Duodenal mucosa (tissue), 2 donors: ENCODE results near the gene GRK2.

Source experiments
- H3K27ac ChIP-seq: one replicate; pipeline ENCODE4 v1.7.0; 2013; ENCODE audit warnings: low read depth, low read length
- H3K27me3 ChIP-seq, 2 donors: one replicate each; pipeline ENCODE4 v1.7.0; 2013; ENCODE audit warnings: low read length in 2 of 2, control low read depth in 1 of 2; ENCODE audit not compliant: insufficient read depth in 2 of 2, control insufficient read depth in 1 of 2
- H3K36me3 ChIP-seq, 2 donors: one replicate each; pipeline ENCODE4 v1.7.0; 2013; ENCODE audit warnings: low read length in 2 of 2, control low read depth in 1 of 2; ENCODE audit not compliant: insufficient read depth in 2 of 2, control insufficient read depth in 1 of 2
- H3K4me1 ChIP-seq, 2 donors: one replicate each; pipeline ENCODE4 v1.7.0; 2013; ENCODE audit warnings: low read length in 2 of 2, control low read depth in 1 of 2; ENCODE audit not compliant: insufficient read depth in 2 of 2, control insufficient read depth in 1 of 2
- H3K4me3 ChIP-seq, 2 donors: one replicate each; pipeline ENCODE4 v1.7.0; 2013; ENCODE audit warnings: low read length in 2 of 2, low read depth in 1 of 2
- H3K9ac ChIP-seq, 2 donors: one replicate each; pipeline ENCODE4 v1.7.0; 2013; ENCODE audit warnings: low read length in 2 of 2, low read depth in 1 of 2
- H3K9me3 ChIP-seq, 2 donors: one replicate each; pipeline ENCODE4 v1.7.0; 2013; ENCODE audit warnings: low read length in 2 of 2, control low read depth in 1 of 2; ENCODE audit not compliant: control insufficient read depth in 1 of 2

GRK2 gene

DNA sequence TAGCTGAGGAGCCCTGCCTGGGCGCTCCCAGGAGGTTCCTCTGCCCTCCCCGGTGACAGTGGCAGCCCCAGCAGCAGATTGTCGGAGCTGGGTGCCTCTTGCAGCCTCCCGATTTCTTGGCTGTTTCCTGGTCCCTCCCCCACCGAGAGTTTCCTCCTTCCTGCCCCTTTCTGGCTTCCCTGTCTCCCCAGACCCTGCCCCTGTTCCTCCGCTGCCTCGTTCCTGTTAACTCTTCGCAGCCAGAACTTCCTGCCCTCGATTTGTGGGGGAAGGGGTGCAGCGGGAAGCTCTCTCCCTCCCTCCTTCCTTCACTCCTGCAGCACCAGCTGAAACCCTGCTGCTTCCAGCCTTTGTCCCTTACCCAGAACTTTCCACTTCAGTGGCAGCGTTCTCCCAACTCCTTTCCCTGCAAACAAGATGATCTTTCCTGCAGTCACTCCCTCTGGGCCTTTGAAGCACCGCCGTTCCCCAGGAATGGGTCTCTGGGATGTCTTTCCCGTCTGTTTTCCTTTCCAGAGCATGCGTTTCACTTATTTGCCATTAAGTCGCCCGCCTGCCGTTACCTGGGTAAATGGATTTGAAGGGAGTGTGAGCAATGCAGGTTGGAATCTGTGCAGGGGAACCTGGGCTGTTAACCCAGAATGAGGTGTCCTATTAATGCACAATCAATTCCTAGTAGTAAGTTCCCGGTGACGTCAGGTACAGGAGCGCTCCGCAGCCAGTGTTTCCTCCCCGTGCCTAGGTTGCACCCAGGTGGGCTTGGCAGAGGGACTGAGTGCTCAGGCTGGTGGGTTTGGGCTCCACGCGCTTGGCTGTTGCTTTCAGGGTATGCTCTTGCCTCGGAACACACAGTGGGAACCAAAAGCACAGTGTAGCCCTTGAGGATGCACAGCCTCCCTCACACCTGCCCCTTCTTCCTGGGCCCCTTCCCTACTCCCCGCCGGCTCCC is 4.3 kb downstream of the GRK2 start:
- no peaks in the 10 kb centered on the region for H3K9me3 ChIP-seq
- peaks cover 69 to 88% of the 10 kb centered on the region in 2 donors for H3K4me1 ChIP-seq
- H3K27me3 ChIP-seq, result no peaks in the 10 kb centered on the region
- H3K36me3 ChIP-seq, result peaks cover 10 to 33% of the 10 kb centered on the region in 2 donors
- H3K9ac ChIP-seq, result peak overlapping the region; percentile 33 to 58
- H3K27ac ChIP-seq, result peak overlapping the region; percentile 61
- H3K4me3 ChIP-seq, result peak overlapping the region; percentile 79 to 94

DNA sequence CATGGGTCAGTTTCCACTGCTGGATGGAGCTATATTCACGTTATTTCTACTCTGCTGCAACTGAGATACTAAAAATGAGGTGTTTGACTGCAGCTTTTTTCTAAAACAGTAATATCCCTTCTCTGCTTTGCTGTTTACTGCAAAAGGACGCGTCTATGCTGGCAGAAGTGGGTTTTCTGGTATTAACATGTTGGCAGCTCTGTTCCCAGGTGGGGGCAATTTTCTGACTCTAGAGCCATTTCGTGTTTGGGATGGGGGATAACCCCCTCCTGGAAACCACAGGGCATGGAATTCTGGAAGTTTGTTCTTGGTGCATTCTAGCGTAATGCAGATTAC is 4.9 kb downstream of the GRK2 start:
- H3K4me1 ChIP-seq, result peaks cover 75 to 89% of the 10 kb centered on the region in 2 donors
- no peak overlapping the region for H3K27ac ChIP-seq
- H3K4me3 ChIP-seq, result peak overlapping the region; percentile 79 to 94
- no peaks in the 10 kb centered on the region for H3K9me3 ChIP-seq
- no peak overlapping the region for H3K9ac ChIP-seq
- no peaks in the 10 kb centered on the region for H3K27me3 ChIP-seq
- H3K36me3 ChIP-seq, result peaks cover 10 to 37% of the 10 kb centered on the region in 2 donors

DNA sequence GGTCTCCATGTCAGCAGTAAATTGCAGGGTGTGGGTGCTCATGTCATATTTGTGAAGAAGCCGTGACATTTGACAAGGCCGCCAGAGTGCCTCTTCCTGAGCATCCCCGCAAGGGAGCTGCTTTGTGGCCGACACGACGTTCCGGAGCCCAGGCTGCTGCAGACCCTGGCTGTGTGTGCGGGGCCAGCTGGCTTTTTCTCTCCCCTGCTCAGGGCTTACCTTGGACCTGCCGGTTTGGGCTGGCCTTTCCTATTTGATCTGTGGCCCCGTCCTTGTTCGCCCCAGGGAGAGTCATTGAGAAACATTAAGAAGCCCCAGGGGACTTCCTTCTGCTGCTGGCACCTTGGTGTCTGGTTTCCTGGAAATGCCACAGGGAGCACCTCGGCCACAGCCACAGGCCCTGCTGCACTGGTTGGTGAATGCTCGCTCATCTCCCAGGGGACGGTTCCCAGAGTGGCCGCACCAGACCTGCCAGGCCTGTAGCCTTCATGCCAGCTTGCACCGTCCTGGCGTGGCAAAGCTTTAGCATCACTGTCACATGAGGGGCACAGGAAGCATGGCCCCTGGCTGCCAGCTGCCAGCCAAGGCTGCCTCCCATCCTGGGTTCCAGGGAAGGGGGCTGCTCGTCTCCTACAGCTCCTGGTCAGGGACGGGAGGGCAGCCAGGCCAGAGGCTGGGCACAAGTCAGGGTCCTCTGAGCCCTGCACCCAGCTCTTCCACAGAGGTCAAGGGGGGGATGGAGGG is 5.4 kb downstream of the GRK2 start:
- Histone ChIP-seq H3K27ac (peak overlapping the region; percentile 23), H3K9ac (peak overlapping the region in 1 of 2 donors; percentile 45), H3K4me3 (peak overlapping the region; percentile 79 to 94)

GRCh38 chr11:67272327-67273259 is 6.3 kb downstream of the GRK2 start:
- Histone ChIP-seq H3K4me3 (peak overlapping the region; percentile 41 to 94), H3K36me3 (peaks cover 10 to 37% of the 10 kb centered on the region in 2 donors), H3K9ac (peak overlapping the region in 1 of 2 donors; percentile 57), H3K27me3 (no peaks in the 10 kb centered on the region), H3K4me1 (peaks cover 87 to 99% of the 10 kb centered on the region in 2 donors), H3K27ac (no peak overlapping the region), H3K9me3 (no peaks in the 10 kb centered on the region)

More for the DNA sequence above, 5.4 kb downstream of the GRK2 start:
- peaks cover 81 to 94% of the 10 kb centered on the region in 2 donors for H3K4me1 ChIP-seq
- H3K36me3 ChIP-seq, result peaks cover 10 to 37% of the 10 kb centered on the region in 2 donors
- H3K27me3 ChIP-seq, result no peaks in the 10 kb centered on the region
- no peaks in the 10 kb centered on the region for H3K9me3 ChIP-seq

DNA sequence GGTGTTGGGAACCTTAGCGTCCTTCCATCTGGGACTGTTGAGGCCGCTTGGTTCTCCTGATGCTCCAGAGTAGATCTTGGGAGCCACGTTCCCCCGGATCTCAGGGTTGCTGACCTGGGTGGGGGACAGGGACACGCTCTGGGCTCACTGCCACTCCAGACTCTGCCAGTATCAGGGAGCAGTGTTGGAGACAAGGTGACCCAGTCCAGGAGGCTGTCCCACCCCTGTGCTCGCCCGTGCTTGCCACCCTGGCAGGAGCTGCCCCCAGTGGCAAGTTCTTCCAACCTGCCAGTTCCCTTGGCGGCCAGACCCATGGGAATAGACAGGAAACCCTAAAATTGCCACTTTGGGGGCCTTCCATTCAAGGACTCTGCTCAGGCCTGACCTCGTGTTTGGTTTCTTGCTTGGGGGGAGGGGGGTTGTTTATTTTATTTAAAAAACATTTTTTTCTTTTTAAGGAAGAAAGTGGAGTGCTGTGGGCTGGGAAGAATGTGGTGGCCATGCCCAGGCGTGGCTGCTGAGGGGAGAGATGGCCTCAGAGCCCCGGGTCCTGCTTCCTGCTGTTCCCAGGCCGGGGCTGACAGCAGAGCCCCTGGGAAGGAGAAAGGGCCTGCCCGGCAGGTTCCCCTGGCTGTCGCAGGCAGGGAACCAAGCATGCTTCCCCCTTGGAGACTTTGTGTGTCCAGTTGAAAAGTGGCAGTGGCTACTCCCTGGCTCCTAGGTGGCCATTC is 7.2 kb downstream of the GRK2 start:
- no peaks in the 10 kb centered on the region for H3K9me3 ChIP-seq
- H3K4me3 ChIP-seq, result peak overlapping the region in 1 of 2 donors; percentile 24
- H3K9ac ChIP-seq, result peak overlapping the region in 1 of 2 donors; percentile 57
- H3K27me3 ChIP-seq, result no peaks in the 10 kb centered on the region
- peaks cover 84 to 99% of the 10 kb centered on the region in 2 donors for H3K4me1 ChIP-seq
- H3K36me3 ChIP-seq, result peaks cover 10 to 43% of the 10 kb centered on the region in 2 donors
- H3K27ac ChIP-seq, result no peak overlapping the region

- Histone ChIP-seq H3K27ac (no peak overlapping the region), H3K36me3 (peaks cover 18 to 50% of the 10 kb centered on the region in 2 donors), H3K4me1 (peaks cover 73 to 94% of the 10 kb centered on the region in 2 donors), H3K27me3 (no peaks in the 10 kb centered on the region), H3K9me3 (no peaks in the 10 kb centered on the region), H3K4me3 (no peak overlapping the region), H3K9ac (no peak overlapping the region)
Observed at GRCh38 chr11:67274768-67275605, 8.7 kb downstream of the GRK2 start.

- H3K9me3 ChIP-seq, result no peaks in the 10 kb centered on the region
- H3K36me3 ChIP-seq, result peaks cover 26 to 56% of the 10 kb centered on the region in 2 donors
- H3K27me3 ChIP-seq, result no peaks in the 10 kb centered on the region
- H3K9ac ChIP-seq, result no peak overlapping the region
- H3K27ac ChIP-seq, result peak overlapping the region; percentile 43
- peaks cover 65 to 86% of the 10 kb centered on the region in 2 donors for H3K4me1 ChIP-seq
- H3K4me3 ChIP-seq, result no peak overlapping the region
Observed at GRCh38 chr11:67275606-67276409, 9.5 kb downstream of the GRK2 start.

DNA sequence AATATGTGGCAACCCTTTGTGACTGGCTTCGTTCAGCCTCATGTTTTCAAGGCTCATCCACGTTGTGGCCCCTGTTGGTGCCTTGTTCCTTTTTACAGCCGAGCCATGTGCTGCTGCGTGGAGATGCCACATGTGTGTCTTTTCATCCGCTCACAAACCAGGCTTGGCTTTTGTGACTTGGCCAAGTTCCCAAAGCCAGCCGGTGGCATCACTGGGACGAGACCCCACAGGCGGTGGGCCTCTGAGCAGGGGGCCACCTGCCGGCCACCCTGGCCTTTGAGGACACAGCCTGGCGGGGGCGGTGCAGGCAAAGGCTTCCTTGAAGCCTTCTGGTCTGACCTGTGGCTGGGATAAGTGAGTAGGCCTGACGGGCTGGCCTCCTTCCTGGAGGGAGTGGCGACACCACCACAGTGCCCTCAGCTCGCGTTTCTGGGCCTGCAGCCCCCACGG is 10.5 kb downstream of the GRK2 start:
- H3K4me3 ChIP-seq, result peak overlapping the region; percentile 63 to 64
- peaks cover 55 to 76% of the 10 kb centered on the region in 2 donors for H3K4me1 ChIP-seq
- H3K9me3 ChIP-seq, result no peaks in the 10 kb centered on the region
- no peaks in the 10 kb centered on the region for H3K27me3 ChIP-seq
- peak overlapping the region; percentile 44 to 59 for H3K9ac ChIP-seq
- H3K36me3 ChIP-seq, result peaks cover 33 to 57% of the 10 kb centered on the region in 2 donors
- peak overlapping the region; percentile 87 for H3K27ac ChIP-seq
